ENCODE results near the gene IRF6.

DNA sequence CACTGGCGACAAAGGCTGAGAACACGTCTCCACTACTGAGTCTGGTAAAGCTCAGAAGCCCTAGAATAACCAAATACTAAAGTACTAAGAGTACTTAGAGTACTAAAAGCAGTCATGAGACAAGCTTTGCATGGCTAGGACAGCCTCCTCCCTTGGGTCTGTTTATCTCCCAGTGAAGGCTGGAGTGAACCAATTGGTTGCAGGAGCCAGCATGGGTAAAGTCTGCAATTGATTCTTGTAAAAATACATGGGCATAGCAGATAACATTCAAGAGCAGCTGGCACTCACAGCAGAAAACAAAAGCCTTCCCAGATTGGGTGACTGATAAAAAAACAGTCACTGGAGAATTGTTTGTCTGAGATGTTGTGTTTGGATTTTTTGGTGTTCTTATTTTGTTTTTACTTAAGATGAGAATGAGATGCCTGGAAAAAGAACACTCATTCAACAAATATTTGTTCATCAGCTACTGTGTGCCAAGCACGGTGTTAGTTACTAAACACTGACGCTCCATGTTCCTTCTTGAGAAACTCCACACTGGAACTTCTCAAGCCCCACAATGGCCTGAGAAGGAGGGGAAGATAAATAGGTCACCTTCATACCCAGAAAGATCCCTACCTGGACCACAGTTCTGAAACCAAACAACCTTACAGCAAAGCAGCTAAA lies 3.7 kb downstream of the IRF6 start:
- TF ChIP-seq, protein P1, sequence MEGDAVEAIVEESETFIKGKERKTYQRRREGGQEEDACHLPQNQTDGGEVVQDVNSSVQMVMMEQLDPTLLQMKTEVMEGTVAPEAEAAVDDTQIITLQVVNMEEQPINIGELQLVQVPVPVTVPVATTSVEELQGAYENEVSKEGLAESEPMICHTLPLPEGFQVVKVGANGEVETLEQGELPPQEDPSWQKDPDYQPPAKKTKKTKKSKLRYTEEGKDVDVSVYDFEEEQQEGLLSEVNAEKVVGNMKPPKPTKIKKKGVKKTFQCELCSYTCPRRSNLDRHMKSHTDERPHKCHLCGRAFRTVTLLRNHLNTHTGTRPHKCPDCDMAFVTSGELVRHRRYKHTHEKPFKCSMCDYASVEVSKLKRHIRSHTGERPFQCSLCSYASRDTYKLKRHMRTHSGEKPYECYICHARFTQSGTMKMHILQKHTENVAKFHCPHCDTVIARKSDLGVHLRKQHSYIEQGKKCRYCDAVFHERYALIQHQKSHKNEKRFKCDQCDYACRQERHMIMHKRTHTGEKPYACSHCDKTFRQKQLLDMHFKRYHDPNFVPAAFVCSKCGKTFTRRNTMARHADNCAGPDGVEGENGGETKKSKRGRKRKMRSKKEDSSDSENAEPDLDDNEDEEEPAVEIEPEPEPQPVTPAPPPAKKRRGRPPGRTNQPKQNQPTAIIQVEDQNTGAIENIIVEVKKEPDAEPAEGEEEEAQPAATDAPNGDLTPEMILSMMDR (IDR thresholded peaks at IDR 0.05; ENCODE audit: low read length) = no peak
- TF ChIP-seq EZH2 (IDR thresholded peaks at IDR 0.05; ENCODE audit: borderline replicate concordance, low read length) = no peak

All from OCI-LY1 (cell line).